HG03045 (cell line): Measurements from ENCODE around the gene CLCN5.

Source experiments
- ATAC-seq: cut with Tn5 transposase; IDR thresholded peaks from one replicate; pipeline ENCODE4 v1.9.1; 2021; ENCODE audit warnings: mild to moderate bottlenecking, moderate library complexity; ENCODE audit not compliant: unreplicated experiment

Gene CLCN5

GRCh38 chrX:50075630-50076339, 153.4 kb downstream of the CLCN5 start:
- no peak for ATAC-seq

DNA sequence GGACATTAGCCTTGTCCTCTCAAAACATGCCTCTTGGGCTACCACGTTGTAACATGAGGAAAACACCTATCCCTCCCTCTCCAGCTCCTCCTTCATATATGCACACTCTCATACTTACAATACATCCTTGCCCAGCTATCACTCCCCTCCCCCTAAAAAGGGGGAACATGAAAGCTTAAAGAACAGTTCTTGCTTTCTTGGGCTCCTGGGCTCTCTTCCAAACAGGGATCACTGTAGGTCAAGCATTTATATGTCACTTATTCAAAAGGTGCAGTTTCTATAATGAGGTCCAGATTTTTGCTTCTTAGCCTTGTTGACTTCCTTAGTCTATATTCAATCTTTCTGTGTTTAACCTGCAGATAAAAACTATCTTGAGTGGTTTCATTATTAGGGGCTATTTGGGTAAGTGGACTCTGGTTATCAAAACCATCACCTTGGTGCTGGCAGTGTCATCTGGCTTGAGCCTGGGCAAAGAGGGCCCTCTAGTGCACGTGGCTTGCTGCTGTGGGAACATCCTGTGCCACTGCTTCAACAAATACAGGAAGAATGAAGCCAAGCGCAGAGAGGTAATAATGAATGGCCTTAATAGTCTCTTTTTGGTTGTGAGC, 159.0 kb downstream of the CLCN5 start:
- no peak for ATAC-seq

DNA sequence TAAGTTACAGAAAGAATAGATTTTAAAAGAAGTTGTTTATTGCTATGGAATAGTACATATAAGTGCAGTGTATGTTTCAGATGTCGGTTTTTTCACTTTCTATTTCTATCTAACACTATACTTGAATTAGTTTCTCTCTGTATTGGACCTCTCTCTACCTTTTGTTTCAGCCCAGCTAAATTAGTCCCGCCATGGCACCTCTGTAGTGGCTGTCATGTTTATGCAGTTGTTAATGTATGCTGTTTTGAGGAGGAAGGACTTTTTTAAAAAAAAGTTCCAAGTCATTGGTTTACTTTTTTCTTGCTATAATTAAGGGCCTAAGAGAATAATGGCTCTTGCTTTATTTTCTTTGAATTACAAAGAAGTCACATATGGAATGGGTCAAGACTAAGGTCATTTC, 160.3 kb downstream of the CLCN5 start:
- ATAC-seq: no peak

- no peak for ATAC-seq
These were observed 166.2 kb downstream of the CLCN5 start for GRCh38 chrX:50088645-50089044.

GRCh38 chrX:50093625-50094024, 171.2 kb downstream of the CLCN5 start:
- no peak for ATAC-seq

GRCh38 chrX:50097071-50097470, 174.7 kb downstream of the CLCN5 start:
- no peak for ATAC-seq

GRCh38 chrX:50098241-50098640, 175.8 kb downstream of the CLCN5 start:
- ATAC-seq: no peak

- ATAC-seq: no peak
These were observed 176.4 kb downstream of the CLCN5 start for GRCh38 chrX:50098749-50099148.

- no peak for ATAC-seq
These were observed 176.9 kb downstream of the CLCN5 start for GRCh38 chrX:50099331-50099730.

GRCh38 chrX:50100188-50100587, 177.8 kb downstream of the CLCN5 start:
- ATAC-seq: no peak

DNA sequence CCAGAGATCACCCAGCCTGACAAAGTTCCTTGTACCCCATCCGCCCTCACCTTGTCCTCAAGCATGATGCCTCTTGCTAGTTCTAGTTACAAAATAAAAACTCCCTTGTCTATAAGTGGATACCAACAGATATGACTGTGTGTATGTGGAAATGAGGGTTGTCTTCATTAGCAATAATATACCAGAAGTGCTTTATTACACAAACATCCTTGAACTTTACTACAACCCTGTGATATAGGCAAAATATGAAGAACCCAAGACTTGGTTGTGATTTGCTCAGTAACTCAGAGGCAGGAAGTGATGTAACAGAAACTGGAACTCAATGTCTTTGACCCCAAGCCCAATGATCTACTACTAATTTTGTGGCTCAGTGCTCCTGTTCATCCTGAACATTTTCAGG, 180.8 kb downstream of the CLCN5 start:
- ATAC-seq: no peak

GRCh38 chrX:50103866-50104566, 181.6 kb downstream of the CLCN5 start:
- ATAC-seq: no peak

DNA sequence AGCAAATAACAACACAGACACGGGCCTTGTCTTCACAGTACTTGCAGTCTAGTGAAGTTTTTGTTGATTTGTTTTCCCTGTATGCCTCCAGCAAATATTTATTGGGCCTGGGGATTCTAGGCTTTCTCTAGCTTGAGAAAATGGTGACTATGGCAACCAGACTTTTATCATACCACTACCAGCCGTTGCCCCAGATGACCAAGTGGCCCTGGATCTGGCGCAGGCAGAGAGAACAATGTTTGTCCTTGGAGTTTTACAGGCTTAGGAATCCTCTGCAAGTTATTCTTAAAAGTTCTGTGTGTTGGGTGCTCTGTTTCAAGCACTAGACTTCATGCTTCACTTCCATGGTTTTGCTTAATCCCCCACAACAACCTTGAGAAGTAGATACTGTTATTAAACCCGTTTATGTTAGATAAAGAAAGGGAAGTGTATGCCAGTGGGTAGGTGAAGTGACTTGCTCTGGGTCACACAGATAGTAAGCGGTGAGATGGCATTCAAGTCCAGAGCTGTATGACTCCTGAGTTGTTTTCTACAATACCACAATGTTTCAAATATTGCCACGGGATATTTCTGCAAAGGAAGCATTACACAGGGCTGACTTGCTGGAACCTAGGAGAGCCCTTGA, 183.8 kb downstream of the CLCN5 start:
- no peak for ATAC-seq

DNA sequence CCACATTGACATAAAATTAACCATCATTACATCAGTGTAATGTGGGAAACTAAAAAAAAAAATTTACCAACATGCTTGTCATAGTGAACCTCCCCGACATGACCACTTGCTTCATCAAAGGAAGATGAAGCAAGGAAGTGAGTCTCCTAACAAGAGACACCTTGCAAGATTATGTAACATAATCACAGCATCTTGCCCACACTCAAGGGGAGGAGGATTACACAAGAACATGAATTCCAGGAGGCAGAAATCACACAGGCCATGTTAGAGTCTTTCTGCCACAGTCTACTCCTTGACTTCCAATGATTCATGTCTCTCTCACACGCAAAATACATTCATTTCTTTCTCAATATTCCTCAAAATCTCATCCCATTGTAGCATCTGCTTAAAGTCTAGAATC, 185.1 kb downstream of the CLCN5 start:
- ATAC-seq: no peak

DNA sequence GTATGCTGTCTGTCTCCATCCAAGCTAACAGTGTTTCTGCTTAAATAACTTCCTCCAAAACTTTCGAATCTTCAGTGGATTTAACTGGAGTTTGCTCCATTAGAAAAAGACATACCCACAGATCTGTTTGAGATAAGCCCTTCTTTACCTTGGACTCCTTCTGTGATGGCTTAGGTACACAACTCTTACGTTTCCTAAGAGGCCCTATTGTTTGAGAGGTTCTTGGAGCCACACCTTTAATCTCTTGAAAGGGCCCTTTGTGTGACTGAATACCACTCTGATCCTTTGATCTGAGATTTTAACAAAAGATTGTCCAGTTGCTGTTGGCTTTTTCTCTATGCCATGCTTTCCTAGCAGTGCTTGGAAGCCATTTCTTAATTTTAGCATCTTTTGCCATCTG, 185.9 kb downstream of the CLCN5 start:
- no peak for ATAC-seq

DNA sequence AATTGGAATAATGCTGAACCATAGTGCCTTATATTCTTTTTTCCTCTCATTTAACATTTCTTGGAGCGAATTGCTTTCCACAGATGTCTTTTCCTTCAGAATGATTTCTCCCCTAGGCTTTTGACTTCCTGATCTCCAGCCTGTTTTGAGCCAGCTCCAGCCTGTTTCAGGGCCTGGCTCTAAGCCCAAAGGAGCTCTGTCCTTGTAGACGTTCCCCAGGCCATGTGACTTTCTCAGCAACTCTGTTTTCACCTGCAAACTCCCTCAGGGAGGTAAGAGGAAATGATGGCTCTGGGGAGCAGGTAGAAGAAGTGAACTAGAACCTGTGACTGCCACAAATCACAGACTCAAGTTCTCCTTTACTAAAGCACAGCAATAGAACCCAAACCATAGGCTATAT, 189.3 kb downstream of the CLCN5 start:
- no peak for ATAC-seq

DNA sequence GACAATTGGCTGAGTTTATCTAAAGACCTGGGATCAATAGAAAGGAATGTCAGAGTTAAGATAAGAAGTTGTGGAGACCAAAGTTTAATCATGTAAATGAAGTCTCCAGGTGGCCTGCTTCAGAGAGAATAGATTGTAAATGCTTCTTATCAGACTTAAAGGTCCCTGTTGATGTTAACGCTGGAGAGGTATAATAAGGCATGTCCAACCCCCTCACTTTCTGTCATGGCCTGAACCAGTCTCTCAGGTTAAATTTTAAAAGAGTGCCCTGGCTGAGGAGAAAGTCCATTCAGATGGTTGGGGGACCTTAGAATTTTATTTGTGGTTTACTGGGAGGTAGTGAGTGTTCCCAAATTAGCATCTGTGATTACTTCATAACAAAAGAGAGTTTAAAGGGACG, 191.7 kb downstream of the CLCN5 start:
- no peak for ATAC-seq

DNA sequence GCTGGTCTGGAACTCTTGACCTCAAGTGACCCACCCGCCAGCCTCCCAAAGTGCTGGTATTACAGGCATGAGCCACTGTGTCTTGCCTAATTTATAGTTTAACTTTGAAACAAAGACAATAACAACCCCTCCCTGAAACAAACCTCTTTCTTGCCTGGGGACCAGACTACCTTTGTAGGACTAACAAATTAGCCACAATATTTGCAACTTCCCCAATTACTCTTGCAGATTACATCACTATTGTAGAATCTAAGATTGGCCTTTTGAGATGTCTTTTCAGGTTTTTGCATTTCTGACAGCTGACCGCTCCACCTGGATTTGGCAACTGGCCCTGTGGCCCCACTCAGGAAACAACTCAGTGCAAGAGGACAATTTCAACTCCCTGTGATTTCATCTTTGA, 193.6 kb downstream of the CLCN5 start:
- ATAC-seq: no peak

- ATAC-seq: no peak
These were observed 195.1 kb downstream of the CLCN5 start for GRCh38 chrX:50117476-50117875.

GRCh38 chrX:50125480-50125879, 203.1 kb downstream of the CLCN5 start:
- ATAC-seq: no peak

DNA sequence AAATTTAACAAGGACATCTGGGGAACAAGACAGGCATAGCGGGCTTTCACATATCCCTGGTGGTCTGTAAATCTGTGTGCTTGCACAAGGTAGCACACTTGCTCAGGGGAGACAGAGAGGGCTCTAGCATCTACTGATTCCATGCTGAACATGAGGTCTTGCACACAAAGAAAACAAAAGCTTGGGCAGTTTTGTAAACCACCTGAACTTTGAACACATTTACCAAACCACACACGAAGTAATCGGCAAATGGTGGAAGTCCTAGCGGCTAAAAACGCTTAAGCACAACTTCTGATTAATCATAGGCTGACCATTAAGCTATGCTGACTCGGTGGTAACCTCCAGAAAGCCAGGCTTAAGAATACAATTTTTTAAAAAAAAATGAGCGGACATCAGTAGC, 225.6 kb downstream of the CLCN5 start:
- ATAC-seq: no peak
